ENCODE data around the gene TTLL7. TPM values are rescaled to one million over a fixed set of nuclear protein-coding genes. Genes with fewer than 3 reads are reported as not detected.
"Not testable (repeated sequence)": the region's sequence is repeated elsewhere in the genome, so short reads cannot be mapped to it uniquely, and the experiment has no call there.

TTLL7 gene
- total RNA-seq, 1 donor from 2014 or later, result 117 TPM

DNA sequence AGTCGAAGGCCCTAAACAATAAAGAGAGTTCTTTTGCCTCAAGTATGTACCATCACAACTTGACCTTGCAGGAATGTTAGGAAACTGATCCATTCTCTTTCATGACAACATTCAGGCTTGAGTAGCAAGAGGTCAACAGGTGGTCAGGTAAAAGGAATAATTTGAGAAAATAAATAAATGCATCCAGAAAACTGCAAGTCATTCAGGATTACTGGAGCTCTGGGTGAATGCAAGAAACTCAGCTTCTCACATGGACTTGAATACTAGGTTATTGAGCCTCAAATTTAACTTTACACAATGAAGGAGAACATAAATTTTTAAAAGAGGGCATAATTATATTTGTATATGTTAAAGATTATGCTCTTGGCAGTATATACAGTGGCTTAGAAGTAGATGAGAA is 76.5 kb downstream of the TTLL7 start:
- TF ChIP-seq, protein P1, sequence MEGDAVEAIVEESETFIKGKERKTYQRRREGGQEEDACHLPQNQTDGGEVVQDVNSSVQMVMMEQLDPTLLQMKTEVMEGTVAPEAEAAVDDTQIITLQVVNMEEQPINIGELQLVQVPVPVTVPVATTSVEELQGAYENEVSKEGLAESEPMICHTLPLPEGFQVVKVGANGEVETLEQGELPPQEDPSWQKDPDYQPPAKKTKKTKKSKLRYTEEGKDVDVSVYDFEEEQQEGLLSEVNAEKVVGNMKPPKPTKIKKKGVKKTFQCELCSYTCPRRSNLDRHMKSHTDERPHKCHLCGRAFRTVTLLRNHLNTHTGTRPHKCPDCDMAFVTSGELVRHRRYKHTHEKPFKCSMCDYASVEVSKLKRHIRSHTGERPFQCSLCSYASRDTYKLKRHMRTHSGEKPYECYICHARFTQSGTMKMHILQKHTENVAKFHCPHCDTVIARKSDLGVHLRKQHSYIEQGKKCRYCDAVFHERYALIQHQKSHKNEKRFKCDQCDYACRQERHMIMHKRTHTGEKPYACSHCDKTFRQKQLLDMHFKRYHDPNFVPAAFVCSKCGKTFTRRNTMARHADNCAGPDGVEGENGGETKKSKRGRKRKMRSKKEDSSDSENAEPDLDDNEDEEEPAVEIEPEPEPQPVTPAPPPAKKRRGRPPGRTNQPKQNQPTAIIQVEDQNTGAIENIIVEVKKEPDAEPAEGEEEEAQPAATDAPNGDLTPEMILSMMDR (IDR thresholded peaks at IDR 0.05; ENCODE audit: unreplicated experiment), result no peak
- no peak for DNase-seq (ENCODE audit: low spot score, unreplicated experiment)
- Mint-ChIP-seq H3K4me3 (ENCODE audit: low read depth) (no peak overlapping the region), H3K27ac (no peak overlapping the region), H3K36me3 (ENCODE audit: insufficient read depth) (peaks cover 33% of the 10 kb centered on the region), H3K4me1 (ENCODE audit: low read depth) (peaks cover 5% of the 10 kb centered on the region), H3K9me3 (ENCODE audit: low read depth) (peaks cover under 1% of the 10 kb centered on the region), H3K27me3 (no peaks in the 10 kb centered on the region)

DNA sequence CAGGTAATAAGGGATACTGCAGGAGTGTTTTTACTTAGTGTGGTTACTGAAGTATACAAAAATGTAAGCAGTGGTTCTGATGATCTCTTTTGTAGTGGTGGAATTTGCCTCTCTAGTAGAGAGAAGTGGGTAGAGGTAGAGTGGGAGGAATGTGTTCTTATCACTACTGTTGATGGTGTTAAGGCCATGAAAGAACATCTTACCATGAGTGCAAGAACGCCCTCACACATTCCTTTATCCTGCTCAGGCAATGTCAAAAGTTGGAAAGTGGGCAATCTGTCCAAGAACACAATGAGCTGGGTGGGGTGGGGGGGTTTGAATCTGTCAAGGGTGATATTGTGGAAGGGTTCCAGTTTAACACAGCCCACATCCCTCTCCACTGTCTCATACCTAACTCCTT is 78.6 kb downstream of the TTLL7 start:
- Mint-ChIP-seq H3K27ac (no peak overlapping the region), H3K36me3 (ENCODE audit: insufficient read depth) (peaks cover 34% of the 10 kb centered on the region), H3K4me3 (ENCODE audit: low read depth) (no peak overlapping the region), H3K27me3 (no peaks in the 10 kb centered on the region), H3K4me1 (ENCODE audit: low read depth) (no peaks in the 10 kb centered on the region), H3K9me3 (ENCODE audit: low read depth) (peaks cover 3% of the 10 kb centered on the region)
- DNase-seq (ENCODE audit: low spot score, unreplicated experiment), result no peak
- TF ChIP-seq, protein P1 (IDR thresholded peaks at IDR 0.05; ENCODE audit: unreplicated experiment), result no peak

DNA sequence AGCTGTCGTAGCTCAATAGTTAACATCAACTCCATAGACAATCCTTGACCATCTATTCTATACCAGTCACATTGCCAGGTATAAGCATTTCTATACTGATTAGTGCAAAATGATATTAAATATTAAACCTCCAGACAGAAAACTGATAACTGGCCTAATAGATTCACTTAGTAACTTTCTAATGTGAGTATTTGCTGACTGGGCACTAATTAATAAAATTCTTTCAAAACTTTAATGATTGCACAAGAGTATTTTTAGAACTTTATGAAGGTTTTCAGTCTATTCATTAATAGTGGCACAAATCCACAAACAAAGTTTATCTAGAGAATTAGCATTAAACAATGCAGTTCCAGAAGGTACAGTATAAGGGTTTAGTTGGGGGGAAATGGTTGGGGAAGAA is 79.1 kb downstream of the TTLL7 start:
- no peak overlapping the region for H3K27ac Mint-ChIP-seq
- TF ChIP-seq, protein P1 (IDR thresholded peaks at IDR 0.05; ENCODE audit: unreplicated experiment), result no peak
- no peaks in the 10 kb centered on the region for H3K4me1 Mint-ChIP-seq (ENCODE audit: low read depth)
- no peak for DNase-seq (ENCODE audit: low spot score, unreplicated experiment)
- H3K9me3 Mint-ChIP-seq (ENCODE audit: low read depth), result peaks cover 5% of the 10 kb centered on the region
- H3K27me3 Mint-ChIP-seq, result no peaks in the 10 kb centered on the region
- no peak overlapping the region for H3K4me3 Mint-ChIP-seq (ENCODE audit: low read depth)
- H3K36me3 Mint-ChIP-seq (ENCODE audit: insufficient read depth), result peaks cover 37% of the 10 kb centered on the region

DNA sequence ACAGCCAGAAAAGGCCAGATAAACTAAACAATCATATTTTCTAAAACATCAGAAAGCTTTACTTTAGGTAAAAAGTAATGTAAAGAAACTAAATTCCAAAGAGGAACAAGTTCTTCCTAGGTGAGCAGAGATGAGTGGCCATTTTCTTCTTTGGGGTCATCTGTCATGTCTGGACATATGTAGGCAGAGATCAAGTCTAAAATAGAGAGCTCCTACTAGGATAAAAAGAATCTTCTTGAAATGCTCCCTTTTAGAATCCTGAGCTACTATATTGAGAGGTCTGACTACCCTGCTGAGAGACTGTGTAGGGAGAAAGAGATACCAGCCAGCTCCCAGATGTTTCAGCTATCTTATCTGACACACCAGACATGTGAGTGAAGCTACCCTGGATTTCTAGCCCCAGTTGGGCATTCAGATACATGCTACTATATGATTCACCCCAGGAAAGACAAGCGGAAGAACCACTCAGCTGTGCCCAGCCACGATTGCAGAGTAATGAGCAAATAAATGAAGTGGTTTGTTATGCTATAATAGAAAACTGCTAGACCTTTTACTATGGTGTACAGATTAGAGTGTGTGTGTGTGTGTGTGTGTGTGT is 80.1 kb downstream of the TTLL7 start:
- TF ChIP-seq, protein P1 (IDR thresholded peaks at IDR 0.05; ENCODE audit: unreplicated experiment), result no peak
- Mint-ChIP-seq H3K36me3 (ENCODE audit: insufficient read depth) (peaks cover 41% of the 10 kb centered on the region), H3K4me3 (ENCODE audit: low read depth) (no peak overlapping the region)

DNA sequence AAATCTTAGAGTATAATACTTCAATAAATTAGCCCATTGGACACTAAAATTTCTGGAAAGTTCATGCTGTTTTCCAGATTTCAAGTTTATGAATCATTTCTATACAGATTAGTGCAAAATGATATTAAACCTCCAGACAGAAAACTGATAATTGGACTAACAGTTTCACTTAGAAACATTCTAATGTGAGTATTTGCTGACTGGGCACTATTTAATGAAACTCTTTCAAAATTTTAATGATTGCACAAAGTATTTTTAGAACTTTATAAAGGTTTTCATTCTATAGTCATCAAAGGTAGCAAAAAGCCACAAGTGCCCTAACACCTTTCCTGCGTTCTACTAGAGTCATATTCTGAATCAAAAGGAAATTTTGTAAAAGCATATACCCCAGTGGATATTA is 81.0 kb downstream of the TTLL7 start:
- no peak for DNase-seq (ENCODE audit: low spot score, unreplicated experiment)
- Mint-ChIP-seq H3K27ac (no peak overlapping the region), H3K27me3 (no peaks in the 10 kb centered on the region), H3K9me3 (ENCODE audit: low read depth) (peaks cover 9% of the 10 kb centered on the region), H3K4me3 (ENCODE audit: low read depth) (no peak overlapping the region), H3K4me1 (ENCODE audit: low read depth) (no peaks in the 10 kb centered on the region), H3K36me3 (ENCODE audit: insufficient read depth) (peaks cover 40% of the 10 kb centered on the region)
- TF ChIP-seq, protein P1 (IDR thresholded peaks at IDR 0.05; ENCODE audit: unreplicated experiment), result no peak

More for the DNA sequence above, 80.1 kb downstream of the TTLL7 start:
- DNase-seq (ENCODE audit: low spot score, unreplicated experiment), result no peak
- Mint-ChIP-seq H3K27ac (no peak overlapping the region), H3K4me1 (ENCODE audit: low read depth) (no peaks in the 10 kb centered on the region), H3K9me3 (ENCODE audit: low read depth) (peaks cover 9% of the 10 kb centered on the region), H3K27me3 (no peaks in the 10 kb centered on the region)

DNA sequence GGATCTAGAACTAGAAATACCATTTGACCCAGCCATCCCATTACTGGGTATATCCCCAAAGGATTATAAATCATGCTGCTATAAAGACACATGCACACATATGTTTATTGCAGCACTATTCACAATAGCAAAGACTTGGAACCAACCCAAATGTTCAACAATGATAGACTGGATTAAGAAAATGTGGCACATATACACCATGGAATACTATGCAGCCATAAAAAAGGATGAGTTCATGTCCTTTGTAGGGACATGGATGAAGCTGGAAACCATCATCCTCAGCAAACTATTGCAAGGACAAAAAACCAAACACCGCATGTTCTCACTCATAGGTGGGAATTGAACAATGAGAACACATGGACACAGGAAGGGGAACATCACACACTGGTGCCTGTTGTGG is 82.8 kb downstream of the TTLL7 start:
- H3K27ac Mint-ChIP-seq; DNase-seq (ENCODE audit: low spot score, unreplicated experiment); H3K4me1 Mint-ChIP-seq (ENCODE audit: low read depth); H3K27me3 Mint-ChIP-seq; H3K4me3 Mint-ChIP-seq (ENCODE audit: low read depth); H3K9me3 Mint-ChIP-seq (ENCODE audit: low read depth): not testable (repeated sequence)
- H3K36me3 Mint-ChIP-seq (ENCODE audit: insufficient read depth), result peaks cover 32% of the 10 kb centered on the region
